Epidermal melanocyte (primary cell): ENCODE results near the gene PBX1.

ENCODE experiments used
- DNase-seq: peaks from one replicate; pipeline ENCODE4 v3.0.0; 2011; ENCODE audit warnings: low spot score; ENCODE audit not compliant: insufficient read length

PBX1 gene

DNA sequence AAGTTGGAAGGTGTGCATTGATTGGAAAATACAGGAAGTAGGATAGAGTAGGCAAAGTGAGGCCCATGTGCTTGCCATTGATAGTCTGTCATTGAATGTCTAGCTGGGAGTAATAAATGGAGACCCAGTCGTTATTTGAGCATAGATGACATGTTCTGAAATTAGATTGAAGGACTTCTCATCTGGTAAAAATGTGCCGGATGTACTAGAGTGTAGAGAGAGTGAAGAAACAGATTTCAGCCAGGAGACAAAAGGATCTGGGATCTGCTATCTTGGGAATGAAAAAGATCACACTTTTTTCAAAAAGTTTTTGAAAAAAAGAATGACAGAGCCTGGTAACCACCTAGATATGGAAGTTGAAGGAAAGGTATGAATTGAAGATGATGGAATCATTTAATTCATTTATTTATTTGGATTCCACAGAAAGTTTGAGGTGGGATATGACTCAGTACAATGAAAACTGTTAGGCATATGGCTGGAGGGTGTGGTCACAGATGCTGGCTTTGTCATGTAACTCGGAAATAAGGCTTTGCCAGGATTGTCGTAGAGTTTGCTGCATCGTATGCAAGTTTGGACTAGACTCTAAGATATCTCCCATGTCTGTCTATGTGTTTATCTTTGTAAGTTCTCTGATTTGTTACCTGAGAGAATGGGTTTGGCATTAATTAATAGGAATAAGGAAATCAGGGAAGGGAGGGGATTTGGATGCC, 137.1 kb downstream of the PBX1 start:
- no peak for DNase-seq

DNA sequence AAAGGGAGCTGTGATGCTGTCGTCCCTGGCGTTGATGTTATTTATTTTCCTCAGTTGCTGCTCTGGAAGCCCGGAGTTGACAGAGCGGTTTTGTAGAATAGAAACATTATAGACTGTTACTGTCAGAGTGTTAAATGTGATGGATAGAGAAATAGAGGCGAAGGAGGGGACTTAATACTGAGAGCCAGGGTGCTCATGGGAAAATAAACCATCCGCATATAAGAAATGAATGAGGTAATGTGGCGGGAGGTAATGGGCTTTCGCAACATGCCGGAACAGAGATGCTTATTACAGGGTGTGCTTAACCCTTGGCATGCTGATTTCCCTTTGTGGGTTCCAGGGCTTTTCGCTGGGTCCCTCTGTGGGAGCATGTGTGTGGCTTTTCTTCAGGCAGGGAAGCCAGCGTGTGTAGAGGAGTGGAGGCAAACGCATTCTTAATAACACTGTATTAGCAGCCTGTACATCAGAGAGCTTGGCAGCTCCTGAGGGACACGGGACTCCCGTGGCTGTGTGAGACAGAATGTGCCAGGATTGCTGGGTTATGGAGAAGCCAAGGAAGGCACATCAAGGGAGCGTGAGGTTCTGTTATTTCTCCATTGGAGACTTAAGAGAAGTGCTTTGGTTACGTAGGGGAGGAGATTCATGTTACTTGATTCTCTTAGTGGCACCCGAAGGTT, 141.0 kb downstream of the PBX1 start:
- DNase-seq: no peak

- DNase-seq: no peak
Observed at GRCh38 chr1:164700683-164701082, 141.7 kb downstream of the PBX1 start.

DNA sequence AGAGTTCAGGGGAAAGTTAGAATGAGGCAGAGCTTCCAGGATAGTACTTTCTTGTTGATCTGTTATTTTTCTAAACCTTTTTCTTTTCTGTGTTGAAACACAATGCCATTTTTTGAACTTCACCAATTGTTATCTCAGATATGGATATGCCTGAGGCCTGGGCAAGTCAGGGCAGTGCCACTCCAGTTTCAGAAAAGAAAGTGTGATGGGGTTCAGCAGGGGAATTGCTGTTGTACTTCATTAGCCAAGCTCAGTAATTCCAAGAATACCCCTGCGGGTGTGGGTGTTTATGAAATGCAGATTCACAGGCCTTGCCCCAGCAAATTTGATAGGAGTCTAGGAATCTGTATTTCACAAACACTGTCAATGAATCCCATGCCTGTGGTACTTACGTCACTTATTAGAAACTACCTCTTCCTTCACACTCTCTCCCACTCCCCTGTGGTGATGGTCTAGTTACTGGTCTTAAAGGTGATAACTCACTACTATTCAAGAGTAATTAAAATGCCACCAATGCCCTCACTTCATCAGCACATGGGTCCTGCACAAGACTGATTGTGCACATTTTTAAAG, 142.3 kb downstream of the PBX1 start:
- no peak for DNase-seq

DNA sequence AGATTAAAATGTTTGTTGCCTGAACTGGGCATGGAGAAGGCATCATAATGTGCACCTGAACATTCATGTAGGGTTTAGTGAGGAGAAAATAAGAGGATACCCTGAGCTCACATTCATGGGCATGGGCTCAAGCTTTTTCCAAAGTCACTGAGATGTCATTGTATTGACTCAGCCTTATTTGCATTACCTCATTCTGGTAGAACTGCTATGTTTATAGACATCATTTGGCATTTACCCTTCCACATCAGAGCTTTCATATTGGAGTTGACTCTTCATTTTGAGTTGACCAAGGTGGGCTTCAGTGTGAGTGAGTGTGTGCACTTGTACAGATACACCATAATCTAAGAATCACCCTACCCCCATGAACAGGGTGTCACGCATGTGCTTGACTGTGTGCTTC, 143.2 kb downstream of the PBX1 start:
- DNase-seq: no peak

- no peak for DNase-seq
Observed at GRCh38 chr1:164702664-164703063, 143.7 kb downstream of the PBX1 start.

DNA sequence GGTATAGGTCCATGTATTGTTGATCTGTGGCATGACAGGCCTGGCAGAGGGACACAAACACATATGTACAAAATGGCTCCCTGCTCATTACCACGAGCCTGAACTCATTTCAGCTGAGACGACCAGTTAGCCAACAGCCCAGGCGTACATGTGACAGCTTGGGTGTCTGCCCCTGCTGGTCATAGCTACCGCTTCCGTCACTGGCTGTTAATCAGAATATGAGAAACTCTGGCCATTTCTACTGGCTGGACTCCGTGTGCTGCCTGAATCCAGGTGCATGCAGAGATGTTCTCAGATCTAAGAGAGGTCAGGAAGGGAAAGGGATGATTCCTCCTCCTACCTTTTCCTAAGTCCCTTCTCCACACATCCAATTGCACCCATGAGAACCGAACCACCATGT, 144.5 kb downstream of the PBX1 start:
- no peak for DNase-seq

GRCh38 chr1:164703960-164704411, 145.0 kb downstream of the PBX1 start:
- DNase-seq: no peak

GRCh38 chr1:164704954-164705353, 146.0 kb downstream of the PBX1 start:
- DNase-seq: no peak

GRCh38 chr1:164706606-164706987, 147.6 kb downstream of the PBX1 start:
- no peak for DNase-seq

- DNase-seq: no peak
Observed at GRCh38 chr1:164707868-164708331, 148.9 kb downstream of the PBX1 start.

GRCh38 chr1:164708596-164708995, 149.6 kb downstream of the PBX1 start:
- DNase-seq: no peak

DNA sequence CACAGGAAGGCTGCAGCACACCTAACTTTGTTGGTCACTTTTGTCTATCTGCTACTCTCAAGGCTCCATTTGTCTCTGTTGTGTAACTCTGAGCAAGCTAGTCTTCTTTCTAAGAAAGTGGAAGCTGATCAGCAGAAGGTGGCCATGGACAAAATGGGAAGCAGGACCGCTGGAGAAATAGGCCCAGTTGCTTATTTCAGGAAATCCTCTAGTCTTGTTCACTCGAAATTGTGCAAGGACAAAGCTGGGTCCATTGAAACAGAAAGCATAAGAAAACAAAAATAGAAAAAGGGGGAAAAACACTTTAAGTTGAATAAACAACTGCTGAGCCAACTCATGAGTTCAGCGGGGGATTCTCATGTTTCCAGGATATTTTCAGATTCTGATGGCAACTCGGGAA, 150.1 kb downstream of the PBX1 start:
- no peak for DNase-seq

GRCh38 chr1:164709541-164710278, 150.7 kb downstream of the PBX1 start:
- DNase-seq: no peak

DNA sequence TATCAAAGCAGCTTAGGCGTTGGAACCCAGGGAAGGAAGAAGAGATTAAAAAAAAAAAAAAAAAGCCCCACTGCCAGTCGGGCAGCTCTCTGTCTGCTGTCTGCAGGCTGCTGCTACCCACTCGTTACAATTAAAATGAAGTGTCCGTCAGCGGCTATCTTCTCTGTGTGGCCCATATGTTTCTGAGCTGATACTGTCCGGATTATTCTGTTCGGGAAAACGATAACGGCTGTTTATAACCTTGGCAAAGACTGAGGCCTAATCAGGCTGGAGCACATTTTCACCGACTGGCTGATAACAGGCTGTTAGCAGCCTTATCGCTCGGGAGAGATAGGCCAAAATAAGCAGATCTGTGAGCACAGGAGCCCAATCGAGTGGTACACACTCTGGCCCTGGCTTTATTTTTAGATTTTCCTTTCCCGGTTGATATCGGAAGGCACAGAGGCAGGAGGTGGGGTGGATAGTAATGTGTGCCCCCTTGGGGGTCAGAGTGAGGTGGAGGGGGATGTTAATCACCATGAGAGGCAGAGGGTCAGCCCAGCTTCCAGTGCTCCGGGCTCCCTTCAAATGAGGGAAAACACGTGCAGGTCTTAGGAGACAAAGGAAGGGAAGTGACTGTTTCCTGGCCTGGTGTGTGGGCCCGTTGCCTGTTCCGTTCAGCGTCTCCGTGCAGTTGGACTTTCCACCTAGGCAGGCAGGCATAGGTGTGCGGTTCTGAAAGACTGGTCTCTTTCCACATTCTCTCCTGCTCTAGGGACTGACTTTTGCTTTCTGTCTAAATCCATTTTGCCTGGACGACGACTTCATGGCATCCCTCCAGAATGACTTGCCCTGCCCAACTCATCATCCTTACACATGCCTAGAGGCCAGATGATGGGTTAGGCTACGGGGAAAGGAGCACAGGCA, 153.4 kb downstream of the PBX1 start:
- no peak for DNase-seq

- no peak for DNase-seq
Observed at GRCh38 chr1:164713456-164714207, 154.6 kb downstream of the PBX1 start.

- DNase-seq: no peak
Observed at GRCh38 chr1:164716992-164717703, 158.2 kb downstream of the PBX1 start.

- DNase-seq: no peak
Observed at GRCh38 chr1:164718821-164719220, 159.8 kb downstream of the PBX1 start.

GRCh38 chr1:164719676-164720439, 160.9 kb downstream of the PBX1 start:
- no peak for DNase-seq
